ENCODE measurements around the gene RNASE7.

GRCh38 chr14:21060614-21061346, 18.6 kb downstream of the RNASE7 start:
- TF ChIP-seq CTCF (tag by site-specific recombination; IDR thresholded peaks at IDR 0.05) (no peak), ZNF704 (tag by site-specific recombination; IDR thresholded peaks at IDR 0.05) (no peak), PATZ1 (tag by site-specific recombination; IDR thresholded peaks at IDR 0.05) (no peak), ZNF692 (tag by site-specific recombination; IDR thresholded peaks at IDR 0.05) (no peak), ZNF621 (tag by site-specific recombination; IDR thresholded peaks at IDR 0.05) (no peak), YY1 (tag by site-specific recombination; IDR thresholded peaks at IDR 0.05) (no peak), ZNF155 (tag by site-specific recombination; IDR thresholded peaks at IDR 0.05) (no peak), GLI4 (tag by site-specific recombination; IDR thresholded peaks at IDR 0.05) (no peak), ZNF311 (tag by site-specific recombination; IDR thresholded peaks at IDR 0.05; ENCODE audit: borderline replicate concordance) (no peak), ZNF148 (tag by site-specific recombination; IDR thresholded peaks at IDR 0.05; ENCODE audit: borderline replicate concordance) (no peak), TSHZ1 (tag by site-specific recombination; IDR thresholded peaks at IDR 0.05; ENCODE audit: borderline replicate concordance) (no peak), ZNF169 (tag by site-specific recombination; IDR thresholded peaks at IDR 0.05) (no peak), KLF1 (tag by site-specific recombination; IDR thresholded peaks at IDR 0.05) (no peak)

Measured in HEK293 (cell line).